Bronchial epithelial cell (primary cell): ENCODE measurements around the gene HPF1. TPM values are rescaled to one million over a fixed set of nuclear protein-coding genes. Genes with fewer than 3 reads are reported as not detected.
"Not testable (repeated sequence)": the region's sequence is repeated elsewhere in the genome, so short reads cannot be mapped to it uniquely, and the experiment has no call there.

Experiments used
- DNase-seq: peaks from one replicate; pipeline ENCODE4 v3.0.0-alpha.2; 2010; ENCODE audit warnings: low read depth
- FAIRE-seq: peaks from 2 replicates; lab custom pipeline; 2011; peaks lifted over from hg19 to GRCh38; lab: Jason Lieb, UNC
- H3K27me3 ChIP-seq: 2 replicates; pipeline ENCODE4 v1.5.1; 2011; ENCODE audit warnings: low read length; ENCODE audit not compliant: control insufficient read depth, insufficient read depth
- H3K36me3 ChIP-seq: 2 replicates; pipeline ENCODE4 v1.5.1; 2011; ENCODE audit warnings: low read length; ENCODE audit not compliant: control insufficient read depth, insufficient read depth
- H3K4me3 ChIP-seq: 2 replicates; pipeline ENCODE4 v1.5.1; 2011; ENCODE audit warnings: mild to moderate bottlenecking, low read depth, low read length, control low read depth
- CTCF ChIP-seq: IDR thresholded peaks from 2 replicates; pipeline ENCODE4 v1.5.1; 2011; ENCODE audit warnings: mild to moderate bottlenecking, moderate library complexity, low read length, control low read depth, inconsistent platforms; ENCODE audit not compliant: insufficient read depth, severe bottlenecking
- total RNA-seq: library from RNA; depleted of rRNA; stranded (reverse); fragments of >200 nt; gene quantifications from 2 replicates; pipeline ENCODE4 v1.2.1, GENCODE V29; 2014

Gene HPF1
- total RNA-seq, 1 donor from 2014 or later = 14.2 TPM

- peak; percentile 66 for DNase-seq
- Histone ChIP-seq H3K36me3 (no peaks in the 10 kb centered on the region), H3K4me3 (no peak overlapping the region), H3K27me3 (no peaks in the 10 kb centered on the region)
- TF ChIP-seq CTCF = no peak
- no peak for FAIRE-seq
Measured at GRCh38 chr4:169795585-169795984, 37.8 kb upstream of the HPF1 start.

GRCh38 chr4:169791527-169792156, 33.9 kb upstream of the HPF1 start:
- DNase-seq = peak; percentile 44
- peak; percentile 35 for TF ChIP-seq CTCF
- Histone ChIP-seq H3K27me3 (no peaks in the 10 kb centered on the region), H3K36me3 (no peaks in the 10 kb centered on the region), H3K4me3 (peak overlapping the region; percentile 21)
- FAIRE-seq = no peak

- H3K4me3 ChIP-seq = no peak overlapping the region
- DNase-seq = peak; percentile 55
- no peaks in the 10 kb centered on the region for H3K36me3 ChIP-seq
- no peak for TF ChIP-seq CTCF
- peak; percentile 88 for FAIRE-seq
- H3K27me3 ChIP-seq = no peaks in the 10 kb centered on the region
Measured at GRCh38 chr4:169791062-169791461, 33.3 kb upstream of the HPF1 start.

GRCh38 chr4:169774466-169775445, 17.0 kb upstream of the HPF1 start:
- Histone ChIP-seq H3K27me3 (peaks cover 2% of the 10 kb centered on the region), H3K4me3 (no peak overlapping the region)

GRCh38 chr4:169773889-169774288, 16.1 kb upstream of the HPF1 start:
- no peak for DNase-seq

More at GRCh38 chr4:169774466-169775445, 17.0 kb upstream of the HPF1 start:
- no peak for FAIRE-seq
- no peak for DNase-seq
- no peaks in the 10 kb centered on the region for H3K36me3 ChIP-seq
- no peak for TF ChIP-seq CTCF

GRCh38 chr4:169771556-169772080, 13.9 kb upstream of the HPF1 start:
- DNase-seq, H3K36me3 ChIP-seq, FAIRE-seq, H3K4me3 ChIP-seq, H3K27me3 ChIP-seq: not testable (repeated sequence)

More at GRCh38 chr4:169773889-169774288, 16.1 kb upstream of the HPF1 start:
- no peaks in the 10 kb centered on the region for H3K36me3 ChIP-seq
- H3K4me3 ChIP-seq = no peak overlapping the region
- no peak for TF ChIP-seq CTCF
- no peak for FAIRE-seq
- H3K27me3 ChIP-seq = peaks cover 2% of the 10 kb centered on the region
